VCaP (cell line): ENCODE measurements around the gene CARHSP1.

ENCODE experiments used
- H3K27ac ChIP-seq: fragments of 450-650 bp; 2 replicates; pipeline ENCODE4 v1.5.1; 2017
- CTCF ChIP-seq: fragments of 450-650 bp; conservative IDR thresholded peaks from 2 replicates; pipeline ENCODE4 v1.5.1; 2017; ENCODE audit warnings: mild to moderate bottlenecking, moderate library complexity

Gene CARHSP1

GRCh38 chr16:8868416-8869211 is at the start of gene CARHSP1:
TSS of gene CARHSP1 (minus strand) at chr16:8869006. CDS start at chr16:8859328, 9,678 bp downstream.
- no peak for TF ChIP-seq CTCF
- peak within 1 kb of the TSS; percentile 71 for H3K27ac ChIP-seq

- peak overlapping the region; percentile 67; the same call in 1 of the 2 replicates for H3K27ac ChIP-seq
These were observed 48.5 kb upstream of the CARHSP1 start for GRCh38 chr16:8917336-8917735.

GRCh38 chr16:8916541-8917225 is 47.9 kb upstream of the CARHSP1 start:
- peak overlapping the region; percentile 67 for H3K27ac ChIP-seq
- TF ChIP-seq CTCF, result no peak

- no peak for TF ChIP-seq CTCF
- H3K27ac ChIP-seq, result peak overlapping the region; percentile 67
These were observed 47.0 kb upstream of the CARHSP1 start for GRCh38 chr16:8915722-8916301.

- no peak overlapping the region for H3K27ac ChIP-seq
- no peak for TF ChIP-seq CTCF
These were observed 45.3 kb upstream of the CARHSP1 start for GRCh38 chr16:8914098-8914497.

GRCh38 chr16:8912793-8913192 is 44.0 kb upstream of the CARHSP1 start:
- peak overlapping the region; percentile 80 for H3K27ac ChIP-seq
- TF ChIP-seq CTCF, result no peak

- H3K27ac ChIP-seq, result peak overlapping the region; percentile 80
- no peak for TF ChIP-seq CTCF
These were observed 42.0 kb upstream of the CARHSP1 start for GRCh38 chr16:8910811-8911210.
